ENCODE data around the gene B4GALT3. TPM values are rescaled to one million over a fixed set of nuclear protein-coding genes. Genes with fewer than 3 reads are reported as not detected.

B4GALT3 gene
- total RNA-seq, 1 donor from 2014 or later: 24.3 TPM

DNA sequence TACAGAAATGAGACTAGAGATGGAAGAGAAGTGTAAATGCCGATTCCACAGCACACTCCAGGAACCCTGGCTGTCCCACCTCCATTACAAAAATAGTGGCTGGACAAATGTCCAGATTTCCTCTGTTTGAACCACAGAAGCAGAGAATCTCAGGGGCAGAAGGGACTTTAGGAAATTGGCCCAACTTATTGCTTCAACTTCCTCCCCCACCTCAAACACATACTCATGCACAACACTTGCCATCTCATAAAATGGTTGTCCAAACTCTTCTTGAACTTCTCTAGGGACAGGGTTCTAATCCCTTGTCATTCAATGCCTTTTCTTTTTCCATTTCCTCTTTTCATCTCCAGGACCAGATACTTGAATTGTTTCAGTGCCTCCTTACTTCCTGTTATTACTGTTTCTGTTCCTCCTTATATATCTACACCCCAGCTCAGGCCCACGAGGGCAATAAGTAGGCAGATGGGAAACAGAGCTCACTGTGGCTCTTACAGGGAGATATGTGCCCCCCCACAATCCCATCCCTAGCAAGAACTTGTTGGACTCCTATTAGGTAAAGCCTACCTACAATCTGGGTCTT is 8.5 kb upstream of the B4GALT3 start:
- DNase-seq (ENCODE audit: extremely low spot score, unreplicated experiment): no peak
- Mint-ChIP-seq H3K27ac (ENCODE audit: unreplicated experiment) (no peak overlapping the region), H3K4me3 (ENCODE audit: unreplicated experiment) (no peak overlapping the region), H3K4me1 (ENCODE audit: unreplicated experiment) (peaks cover 16% of the 10 kb centered on the region), H3K27me3 (ENCODE audit: unreplicated experiment) (no peaks in the 10 kb centered on the region), H3K9me3 (ENCODE audit: unreplicated experiment) (no peaks in the 10 kb centered on the region), H3K36me3 (ENCODE audit: unreplicated experiment) (no peaks in the 10 kb centered on the region)
- TF ChIP-seq, protein P1, sequence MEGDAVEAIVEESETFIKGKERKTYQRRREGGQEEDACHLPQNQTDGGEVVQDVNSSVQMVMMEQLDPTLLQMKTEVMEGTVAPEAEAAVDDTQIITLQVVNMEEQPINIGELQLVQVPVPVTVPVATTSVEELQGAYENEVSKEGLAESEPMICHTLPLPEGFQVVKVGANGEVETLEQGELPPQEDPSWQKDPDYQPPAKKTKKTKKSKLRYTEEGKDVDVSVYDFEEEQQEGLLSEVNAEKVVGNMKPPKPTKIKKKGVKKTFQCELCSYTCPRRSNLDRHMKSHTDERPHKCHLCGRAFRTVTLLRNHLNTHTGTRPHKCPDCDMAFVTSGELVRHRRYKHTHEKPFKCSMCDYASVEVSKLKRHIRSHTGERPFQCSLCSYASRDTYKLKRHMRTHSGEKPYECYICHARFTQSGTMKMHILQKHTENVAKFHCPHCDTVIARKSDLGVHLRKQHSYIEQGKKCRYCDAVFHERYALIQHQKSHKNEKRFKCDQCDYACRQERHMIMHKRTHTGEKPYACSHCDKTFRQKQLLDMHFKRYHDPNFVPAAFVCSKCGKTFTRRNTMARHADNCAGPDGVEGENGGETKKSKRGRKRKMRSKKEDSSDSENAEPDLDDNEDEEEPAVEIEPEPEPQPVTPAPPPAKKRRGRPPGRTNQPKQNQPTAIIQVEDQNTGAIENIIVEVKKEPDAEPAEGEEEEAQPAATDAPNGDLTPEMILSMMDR (IDR thresholded peaks at IDR 0.05): no peak

DNA sequence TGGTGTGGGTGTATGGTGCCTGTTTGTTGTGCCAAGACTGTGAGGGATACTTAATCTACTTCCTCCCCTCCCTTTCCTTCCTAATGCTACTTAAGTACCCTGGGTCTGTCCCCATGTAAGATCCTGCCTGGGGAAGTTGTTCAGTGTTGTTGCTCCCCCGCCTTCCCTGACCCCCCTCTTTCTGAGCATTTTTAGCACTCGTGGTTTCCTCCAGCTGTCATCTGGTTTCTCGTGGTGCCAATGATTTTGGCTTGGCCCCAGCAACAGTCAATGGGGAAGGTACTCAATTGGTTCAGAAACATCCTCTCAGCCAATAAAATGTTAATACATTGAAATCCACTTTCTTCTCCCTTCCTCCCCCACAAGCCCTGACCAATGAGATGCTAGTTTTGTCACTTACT is 8.0 kb upstream of the B4GALT3 start:
- Mint-ChIP-seq H3K4me1 (ENCODE audit: unreplicated experiment) (peaks cover 16% of the 10 kb centered on the region), H3K4me3 (ENCODE audit: unreplicated experiment) (no peak overlapping the region), H3K27me3 (ENCODE audit: unreplicated experiment) (no peaks in the 10 kb centered on the region), H3K9me3 (ENCODE audit: unreplicated experiment) (no peaks in the 10 kb centered on the region), H3K36me3 (ENCODE audit: unreplicated experiment) (no peaks in the 10 kb centered on the region), H3K27ac (ENCODE audit: unreplicated experiment) (no peak overlapping the region)
- DNase-seq (ENCODE audit: extremely low spot score, unreplicated experiment): no peak
- TF ChIP-seq, protein P1 (IDR thresholded peaks at IDR 0.05): no peak

DNA sequence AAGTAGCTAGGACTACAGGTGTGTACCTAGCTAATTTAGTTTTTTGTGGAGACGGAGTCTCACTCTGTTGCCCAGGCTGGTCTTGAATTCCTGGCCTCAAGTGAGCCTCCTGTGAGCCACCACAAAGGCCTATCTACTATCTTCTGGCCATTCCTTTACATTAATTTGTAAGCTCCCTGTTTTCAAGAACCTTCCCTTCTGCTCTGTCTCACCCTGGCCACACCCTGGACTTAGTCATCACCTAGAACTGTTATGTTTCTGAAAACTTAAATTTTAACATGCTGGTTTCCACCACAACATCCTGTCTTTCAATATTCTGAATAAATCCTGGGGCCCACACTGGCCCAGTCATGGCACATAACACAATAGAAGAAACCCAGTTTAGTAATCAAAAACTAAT is 4.9 kb upstream of the B4GALT3 start:
- H3K4me1 Mint-ChIP-seq (ENCODE audit: unreplicated experiment): peaks cover 26% of the 10 kb centered on the region
- H3K36me3 Mint-ChIP-seq (ENCODE audit: unreplicated experiment): no peaks in the 10 kb centered on the region
- no peaks in the 10 kb centered on the region for H3K27me3 Mint-ChIP-seq (ENCODE audit: unreplicated experiment)
- H3K9me3 Mint-ChIP-seq (ENCODE audit: unreplicated experiment): no peaks in the 10 kb centered on the region
- H3K27ac Mint-ChIP-seq (ENCODE audit: unreplicated experiment): peak overlapping the region; percentile 1
- no peak overlapping the region for H3K4me3 Mint-ChIP-seq (ENCODE audit: unreplicated experiment)
- DNase-seq (ENCODE audit: extremely low spot score, unreplicated experiment): no peak
- TF ChIP-seq, protein P1 (IDR thresholded peaks at IDR 0.05): no peak

DNA sequence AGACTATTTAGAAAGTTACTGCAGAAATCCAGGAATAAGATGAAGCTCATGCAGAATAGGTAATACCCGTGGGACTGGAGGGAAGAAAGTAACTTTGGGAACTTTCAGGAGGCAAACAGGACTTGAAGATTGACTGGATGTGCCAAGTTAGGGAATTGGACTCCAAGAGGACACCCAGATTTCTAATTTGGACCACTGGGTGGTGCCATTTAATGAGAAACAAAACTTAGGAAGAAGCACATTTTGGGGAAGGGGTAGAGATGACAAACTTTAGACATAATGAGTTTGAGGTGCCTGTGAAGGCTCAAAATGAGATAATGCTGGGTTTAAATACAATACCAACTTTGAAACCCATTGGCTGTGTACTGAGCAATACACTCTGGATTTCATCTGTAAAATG is 3.3 kb upstream of the B4GALT3 start:
- Mint-ChIP-seq H3K27me3 (ENCODE audit: unreplicated experiment) (no peaks in the 10 kb centered on the region), H3K27ac (ENCODE audit: unreplicated experiment) (no peak overlapping the region), H3K4me1 (ENCODE audit: unreplicated experiment) (peaks cover 36% of the 10 kb centered on the region), H3K9me3 (ENCODE audit: unreplicated experiment) (no peaks in the 10 kb centered on the region), H3K36me3 (ENCODE audit: unreplicated experiment) (no peaks in the 10 kb centered on the region), H3K4me3 (ENCODE audit: unreplicated experiment) (no peak overlapping the region)
- no peak for DNase-seq (ENCODE audit: extremely low spot score, unreplicated experiment)
- TF ChIP-seq, protein P1 (IDR thresholded peaks at IDR 0.05): peak; percentile 38

DNA sequence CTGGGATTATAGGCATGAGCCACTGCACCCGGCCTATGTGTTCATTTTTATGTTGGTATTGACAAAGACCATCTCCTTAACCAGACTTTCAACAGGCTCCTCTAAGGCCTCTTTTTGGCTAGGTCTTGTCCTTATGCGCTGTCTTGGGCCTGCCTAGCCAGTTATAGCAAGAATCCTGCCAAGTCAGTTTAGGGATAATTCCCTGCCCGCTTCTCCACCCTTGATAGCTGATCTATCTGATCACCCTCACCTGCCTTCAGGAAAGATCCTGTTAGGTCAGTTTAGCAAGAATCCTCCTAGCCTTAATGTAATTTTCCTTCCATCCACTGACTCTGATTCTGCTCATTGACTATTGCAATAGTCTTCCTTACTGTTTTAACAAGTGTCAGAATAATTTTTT is 2.4 kb upstream of the B4GALT3 start:
- Mint-ChIP-seq H3K27ac (ENCODE audit: unreplicated experiment) (no peak overlapping the region), H3K4me3 (ENCODE audit: unreplicated experiment) (no peak overlapping the region), H3K9me3 (ENCODE audit: unreplicated experiment) (no peaks in the 10 kb centered on the region), H3K4me1 (ENCODE audit: unreplicated experiment) (peaks cover 32% of the 10 kb centered on the region), H3K36me3 (ENCODE audit: unreplicated experiment) (peaks cover 1% of the 10 kb centered on the region), H3K27me3 (ENCODE audit: unreplicated experiment) (no peaks in the 10 kb centered on the region)
- no peak for DNase-seq (ENCODE audit: extremely low spot score, unreplicated experiment)
- TF ChIP-seq, protein P1 (IDR thresholded peaks at IDR 0.05): no peak

Measured in osteocyte (in vitro differentiated cells).